NCI-H748 (cell line): ENCODE measurements around the gene TMEM184A.
"Not testable (repeated sequence)": the region's sequence is repeated elsewhere in the genome, so short reads cannot be mapped to it uniquely, and the experiment has no call there.

ENCODE experiments used
- DNase-seq: peaks from one replicate; lab custom pipeline; 2025; ENCODE audit not compliant: unreplicated experiment; lab: John Stamatoyannopoulos, UW

Gene TMEM184A

DNA sequence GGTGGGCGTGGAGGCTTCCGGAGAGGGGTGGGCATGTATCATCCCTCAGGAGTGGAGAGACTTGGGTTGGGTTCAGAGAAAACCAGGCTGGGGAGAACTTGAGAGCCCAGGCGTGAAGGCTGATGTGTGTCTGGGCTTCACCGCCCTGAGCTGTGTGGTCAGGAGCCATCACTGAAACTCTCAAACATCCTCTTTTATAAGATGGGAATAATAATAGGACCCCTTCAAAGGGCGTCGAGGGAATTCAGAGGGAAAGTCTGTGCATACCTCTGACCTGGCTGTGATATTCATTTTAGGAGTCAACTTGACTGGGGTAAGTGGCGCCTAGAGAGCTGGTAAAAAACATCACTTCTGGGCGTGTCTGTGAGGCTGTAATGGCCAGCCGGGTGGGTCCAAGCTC lies 34.9 kb upstream of the TMEM184A start:
- no peak for DNase-seq

DNA sequence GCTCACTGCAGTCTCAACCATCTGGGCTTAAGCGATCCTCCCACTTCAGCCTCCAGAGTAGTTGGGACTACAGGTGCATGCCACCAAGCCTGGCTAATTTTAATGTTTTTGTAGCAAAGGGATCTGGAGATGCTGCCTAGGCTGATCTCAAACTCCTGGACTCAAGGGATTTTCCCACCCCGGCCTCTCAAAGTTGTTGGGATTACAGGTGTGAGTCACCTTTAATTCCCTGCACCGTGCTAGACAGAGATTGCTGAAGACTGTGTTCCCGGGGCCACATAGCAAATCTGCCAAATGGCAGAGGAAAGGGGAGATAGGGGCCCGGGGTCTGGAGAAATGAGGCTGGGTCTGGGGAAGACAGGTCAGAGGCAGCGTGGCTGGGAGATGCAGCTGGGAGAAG lies 34.5 kb upstream of the TMEM184A start:
- no peak for DNase-seq

- DNase-seq, result no peak
Observed at GRCh38 chr7:1588978-1589377, 33.0 kb upstream of the TMEM184A start.

DNA sequence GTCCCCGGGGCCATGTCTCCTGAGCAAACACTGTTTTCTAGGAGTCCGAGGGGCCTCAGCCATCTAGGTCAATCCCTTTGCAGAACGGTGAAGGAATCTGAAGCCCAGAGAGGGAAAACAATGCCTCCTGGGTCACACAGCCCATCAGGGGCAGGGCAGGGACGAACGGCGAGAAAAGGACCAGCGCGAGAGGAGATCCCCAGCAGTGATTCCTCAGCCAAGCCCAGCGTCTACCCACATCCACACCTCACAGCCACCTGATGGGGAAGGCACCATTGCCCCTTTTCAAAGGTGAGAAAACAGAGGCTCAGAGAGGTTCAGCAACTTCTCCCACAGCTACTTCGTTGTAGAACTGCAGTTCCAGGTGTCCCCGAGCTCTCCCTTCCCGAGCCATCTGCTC lies 31.7 kb upstream of the TMEM184A start:
- DNase-seq, result no peak

DNA sequence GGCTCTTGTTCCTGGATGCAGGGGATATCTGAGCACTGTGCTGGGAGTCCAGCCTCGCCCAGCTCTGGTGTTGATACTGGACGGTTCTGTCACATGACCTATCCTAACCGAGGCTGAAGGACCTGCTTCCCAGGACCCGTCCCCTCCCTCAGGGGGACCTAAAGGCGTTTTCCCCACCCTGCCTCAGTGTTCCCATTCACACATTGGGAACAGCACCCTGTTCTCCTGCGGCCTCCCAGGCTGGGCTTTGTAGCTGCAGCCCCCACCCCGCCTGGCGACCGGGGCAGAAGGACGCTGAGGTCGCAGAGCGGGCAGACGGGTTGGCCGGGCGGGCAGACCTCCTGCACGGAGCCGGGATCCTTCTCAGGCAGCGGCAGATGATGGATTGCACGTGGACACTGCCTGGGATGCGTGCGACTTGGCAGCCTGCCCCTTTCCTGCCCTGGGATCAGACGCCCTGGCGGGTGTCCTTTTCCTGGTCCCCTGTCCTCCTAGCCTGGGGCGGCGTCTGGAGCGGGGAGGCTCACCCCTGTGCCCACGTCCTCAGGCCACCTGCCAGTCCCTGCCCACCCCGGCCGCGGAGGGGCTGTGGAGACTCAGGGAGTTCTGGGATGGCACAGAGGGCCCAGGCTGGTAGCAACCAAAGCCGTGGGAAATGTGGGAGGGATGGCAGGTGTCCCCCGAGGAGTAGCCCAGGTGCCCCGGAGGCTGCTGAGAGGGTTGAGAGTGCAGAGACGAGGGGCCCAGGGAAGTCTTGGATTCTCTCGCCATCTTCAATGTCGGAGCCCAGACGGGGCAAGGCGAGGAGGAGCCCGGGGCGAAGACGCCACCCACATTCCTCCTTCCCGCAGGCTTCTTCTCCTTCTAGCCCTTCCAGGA lies 31.1 kb upstream of the TMEM184A start:
- peak; percentile 51 for DNase-seq

DNA sequence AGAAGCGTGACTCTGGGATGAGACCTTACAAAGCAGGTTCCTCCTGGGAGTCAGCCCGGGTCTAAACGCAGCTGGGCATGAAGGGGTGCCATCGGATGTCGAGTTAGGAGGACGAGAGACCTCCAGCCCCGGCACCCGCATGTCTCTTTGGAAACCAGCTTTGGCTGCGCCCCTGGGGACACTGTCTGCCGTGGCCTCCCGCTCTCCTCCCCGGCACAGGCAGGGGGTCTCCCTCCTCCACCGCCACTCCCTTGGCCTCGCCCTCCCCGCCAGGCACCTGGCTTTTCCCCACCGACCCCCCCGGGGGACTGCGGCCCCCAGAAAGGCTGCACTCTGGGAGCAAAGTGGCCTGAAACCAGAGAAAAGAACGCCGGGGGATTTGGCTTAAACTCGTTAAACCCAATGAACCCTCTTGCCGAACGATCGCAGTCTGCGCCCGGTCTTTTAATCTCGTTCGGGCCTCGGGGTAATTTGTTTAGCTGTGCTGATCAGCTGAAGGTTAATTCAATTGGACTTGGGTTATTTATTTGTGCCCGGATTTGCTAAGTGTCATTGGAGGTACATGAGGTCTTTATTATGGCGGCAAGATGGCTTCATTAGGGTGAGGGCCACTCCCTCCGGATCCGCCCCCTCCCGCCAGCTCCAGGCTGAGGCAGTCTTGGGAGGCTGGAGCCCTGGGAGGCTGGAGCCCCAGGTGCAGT lies 30.3 kb upstream of the TMEM184A start:
- DNase-seq, result peak; percentile 42

DNA sequence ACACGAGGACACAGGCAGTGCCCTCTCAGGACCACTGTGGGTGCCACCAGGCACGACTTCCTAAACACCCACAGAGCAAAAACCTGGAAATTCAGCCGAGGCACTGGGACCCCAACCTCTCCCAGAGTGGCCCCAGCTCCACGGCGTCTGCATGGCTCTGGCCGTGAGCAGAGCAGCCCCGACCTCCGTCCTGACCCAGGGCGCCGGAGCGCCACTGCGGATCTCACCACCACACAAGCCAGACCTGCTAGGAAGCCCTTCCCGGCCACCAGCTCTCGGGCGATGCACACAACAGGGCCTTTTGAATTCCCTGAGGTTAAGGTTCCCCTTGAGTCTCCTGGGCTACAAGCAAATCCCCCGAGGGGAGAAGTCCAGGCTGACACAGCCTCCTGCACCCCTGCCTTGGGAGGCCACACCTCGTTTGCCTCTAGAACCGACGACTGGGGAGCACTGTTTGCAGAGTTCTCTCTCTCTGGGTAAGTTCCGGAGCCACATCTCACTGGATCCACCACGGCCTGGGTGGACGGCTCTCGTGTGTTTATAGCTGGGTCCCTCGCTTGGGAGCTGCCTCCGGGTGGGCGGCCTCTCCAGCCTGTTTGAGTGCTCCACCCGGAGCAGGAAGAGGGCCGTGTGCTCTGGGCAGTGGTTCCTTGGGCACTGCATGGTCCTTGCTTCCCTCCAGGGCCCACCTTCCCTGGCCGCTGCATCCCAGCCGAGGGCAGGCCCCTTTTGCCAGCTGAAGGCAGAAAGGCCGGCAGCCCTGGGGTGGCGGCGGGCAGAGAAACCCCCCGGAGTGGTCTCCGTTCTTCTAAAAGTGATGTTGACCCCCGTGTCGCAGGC lies 29.4 kb upstream of the TMEM184A start:
- no peak for DNase-seq

DNA sequence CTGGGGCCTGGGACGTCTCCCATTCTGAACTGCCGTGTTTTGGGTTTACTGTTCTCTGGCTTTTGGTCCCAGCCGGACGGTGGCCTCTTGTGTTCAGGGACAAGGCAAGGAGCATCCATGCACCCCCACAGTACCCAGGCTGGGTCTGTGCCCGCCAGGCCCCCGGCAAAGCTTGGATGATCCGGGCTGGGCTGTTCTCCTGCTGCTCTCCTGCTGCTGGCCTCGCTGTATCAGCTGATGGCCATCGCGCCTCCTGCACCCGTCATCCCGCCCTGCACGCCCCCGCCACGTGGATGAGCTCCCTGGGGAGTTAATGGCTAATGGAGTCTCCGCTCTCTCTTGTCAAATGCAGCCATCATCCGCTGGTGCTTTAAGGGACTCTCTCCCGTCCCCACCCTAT lies 28.7 kb upstream of the TMEM184A start:
- DNase-seq, result no peak

- DNase-seq, result not testable (repeated sequence)
Observed at GRCh38 chr7:1583241-1583930, 27.4 kb upstream of the TMEM184A start.

DNA sequence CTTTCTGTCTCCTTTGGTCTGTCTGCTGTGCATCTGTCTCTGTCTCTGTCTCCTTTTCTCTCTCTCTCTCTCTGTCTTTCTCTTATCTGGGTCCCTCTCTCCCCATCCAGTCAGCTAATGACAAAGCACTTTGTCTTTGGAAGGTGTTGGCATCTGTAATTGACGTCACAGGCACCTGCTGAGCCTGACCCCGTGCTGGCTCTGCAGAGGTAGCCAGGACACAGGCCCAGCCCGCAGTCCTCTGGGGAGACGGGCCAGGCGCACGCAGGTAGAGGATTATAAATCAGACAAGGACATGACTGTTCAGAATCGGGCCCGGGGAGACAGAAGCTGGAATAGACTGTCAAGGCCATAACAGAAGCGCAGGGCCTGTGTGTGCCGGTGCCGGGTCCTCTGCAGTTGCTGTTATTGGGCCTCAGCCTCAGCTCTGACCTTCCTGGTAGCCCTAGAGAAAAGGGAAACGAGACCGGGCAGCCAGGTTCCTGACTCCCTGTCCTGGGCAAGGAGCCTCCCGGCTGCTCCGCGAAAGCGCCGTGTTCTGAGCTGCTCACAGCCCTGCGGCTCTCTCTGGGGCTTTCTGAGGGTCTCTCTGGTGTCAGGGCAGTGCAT lies 24.5 kb upstream of the TMEM184A start:
- DNase-seq, result no peak

DNA sequence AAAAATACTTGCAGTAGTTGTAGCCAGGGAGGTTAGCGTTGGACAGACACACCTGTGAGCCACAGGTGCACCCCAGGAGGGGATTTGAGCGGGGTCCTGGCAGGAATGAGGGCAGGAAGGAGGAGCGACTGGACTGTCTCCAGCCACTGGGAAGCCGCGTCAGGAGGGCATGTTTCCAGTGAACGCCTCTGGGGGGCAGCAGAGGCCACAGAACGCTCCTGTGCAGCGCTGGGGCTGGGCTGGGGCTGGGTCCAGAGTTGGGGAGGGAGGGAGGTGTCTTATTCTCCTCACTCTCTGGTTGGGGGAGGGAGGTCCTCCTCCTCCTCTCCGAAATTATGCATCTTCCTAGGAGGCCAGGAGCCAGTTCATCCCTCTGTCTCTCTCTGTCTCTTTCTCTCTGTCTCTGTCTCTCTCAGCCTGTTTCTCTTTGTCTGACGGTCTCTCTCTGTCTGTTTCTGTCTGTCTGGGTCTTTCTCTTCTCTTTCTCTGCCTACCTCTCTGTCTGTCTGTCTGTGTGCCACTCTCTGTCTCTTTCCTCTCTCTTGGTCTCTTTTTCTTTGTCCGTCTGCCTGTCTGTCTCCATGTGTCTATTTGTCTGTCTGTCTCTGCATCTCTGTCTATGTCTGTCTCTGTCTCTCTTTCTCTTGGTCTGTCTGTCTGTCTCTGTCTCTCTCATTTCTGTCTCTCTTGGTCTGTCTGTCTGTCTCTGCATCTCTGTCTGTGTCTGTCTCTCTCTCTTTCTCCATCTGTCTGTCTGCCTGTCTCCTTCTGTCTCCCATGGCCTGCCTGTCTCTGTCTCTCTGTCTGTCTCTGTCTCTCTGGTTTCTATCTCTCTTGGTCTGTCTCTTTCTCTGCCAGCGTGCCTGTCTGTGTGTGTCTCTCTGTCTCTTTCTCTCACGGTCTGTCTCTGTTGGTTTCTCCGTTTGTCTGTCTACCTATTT lies 23.7 kb upstream of the TMEM184A start:
- peak; percentile 66 for DNase-seq

DNA sequence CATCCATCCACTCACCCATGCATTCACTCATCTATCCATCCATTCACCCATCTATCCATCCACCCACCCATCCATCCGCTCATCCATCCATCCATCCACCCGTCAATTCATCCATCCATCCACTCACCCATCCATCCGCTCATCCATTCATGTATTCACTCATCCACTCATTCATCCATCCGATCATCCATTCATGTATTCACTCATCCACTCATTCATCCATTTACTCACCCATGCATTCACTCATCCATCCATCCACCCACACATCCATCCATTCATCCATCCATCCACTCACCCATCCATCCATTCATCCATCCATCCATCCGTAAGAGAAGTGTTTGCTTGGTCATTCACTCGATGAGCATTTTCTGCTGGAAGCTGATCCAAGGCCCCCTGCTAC lies 22.5 kb upstream of the TMEM184A start:
- DNase-seq, result no peak

DNA sequence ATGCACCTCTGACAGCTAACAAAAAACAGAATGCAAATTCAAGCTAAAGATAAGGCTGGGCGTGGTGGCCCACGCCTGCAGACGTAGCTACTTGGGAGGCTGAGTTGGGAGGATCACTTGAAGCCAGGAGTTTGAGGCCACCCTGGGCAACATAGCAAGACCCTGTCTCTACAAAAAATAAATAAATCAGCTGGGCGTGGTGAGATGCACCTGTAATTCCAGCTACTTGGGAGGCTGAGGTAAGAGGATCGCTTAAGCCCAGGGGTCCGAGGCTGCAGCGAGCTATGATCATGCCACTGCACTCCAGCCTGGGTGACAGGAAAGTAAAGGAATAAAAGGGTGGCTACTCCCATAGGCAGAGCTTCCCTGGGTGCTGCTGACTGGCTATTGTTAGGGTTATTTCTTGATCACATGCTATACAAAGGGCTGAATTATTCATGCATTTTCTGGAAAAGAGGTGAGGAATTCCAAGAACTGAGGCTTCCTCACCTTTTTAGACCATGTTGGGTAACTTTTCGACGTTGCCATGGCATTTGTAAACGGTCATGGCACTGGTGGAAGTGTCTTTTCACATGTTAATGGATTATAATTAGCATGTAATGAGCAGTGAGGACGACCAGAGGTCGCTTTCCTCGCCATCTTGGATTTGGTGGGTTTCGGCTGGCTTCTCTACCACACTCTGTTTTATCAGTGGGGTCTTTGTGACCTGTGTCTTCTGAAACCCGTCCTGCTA lies 20.7 kb upstream of the TMEM184A start:
- no peak for DNase-seq

GRCh38 chr7:1575809-1576208 lies 19.8 kb upstream of the TMEM184A start:
- DNase-seq, result no peak

GRCh38 chr7:1572111-1572822 lies 16.3 kb upstream of the TMEM184A start:
- DNase-seq, result no peak

GRCh38 chr7:1569833-1570632 lies 14.0 kb upstream of the TMEM184A start, which contains the start of gene PSMG3:
Gene PSMG3, minus strand, starts transcription at chr7:1570032. Its CDS starts 693 bp downstream, at chr7:1569339.
- DNase-seq, result peak; percentile 93

DNA sequence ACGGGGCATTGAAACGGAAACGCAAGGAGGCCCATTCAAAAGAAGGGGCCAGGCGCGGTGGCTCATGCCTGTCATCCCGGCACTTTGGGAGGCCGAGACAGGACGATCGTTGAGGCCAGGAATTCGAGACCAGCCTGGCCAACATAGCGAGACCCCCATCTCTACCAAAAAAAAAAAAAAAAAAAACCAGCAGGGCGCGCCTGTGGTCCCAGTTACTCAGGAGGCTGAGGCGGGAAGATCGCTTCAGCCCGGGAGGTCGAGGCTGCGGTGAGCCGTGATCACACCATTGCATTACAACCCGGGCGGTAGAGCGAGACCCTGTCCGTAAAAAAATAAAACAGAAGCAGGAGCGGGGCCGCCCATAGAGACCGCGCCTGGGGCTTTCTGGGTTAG lies 13.4 kb upstream of the TMEM184A start:
- no peak for DNase-seq
